Activated CD4-positive, CD25-positive, alpha-beta regulatory T cell treated with anti-CD3 and anti-CD28 coated beads, Interleukin-2, amount 50 U/mL, for 24 hours (primary cell): ENCODE data around the gene SUMO2.
"Not testable (repeated sequence)": the region's sequence is repeated elsewhere in the genome, so short reads cannot be mapped to it uniquely, and the experiment has no call there.

ENCODE experiments used
- ATAC-seq, 2 donors: fragments of 150-1000 bp; cut with Tn5 transposase; one replicate each; pipeline ENCODE4 v1.10.0; 2021; ENCODE audit warnings: mild to moderate bottlenecking in 1 of 2, moderate library complexity in 1 of 2

SUMO2 gene

DNA sequence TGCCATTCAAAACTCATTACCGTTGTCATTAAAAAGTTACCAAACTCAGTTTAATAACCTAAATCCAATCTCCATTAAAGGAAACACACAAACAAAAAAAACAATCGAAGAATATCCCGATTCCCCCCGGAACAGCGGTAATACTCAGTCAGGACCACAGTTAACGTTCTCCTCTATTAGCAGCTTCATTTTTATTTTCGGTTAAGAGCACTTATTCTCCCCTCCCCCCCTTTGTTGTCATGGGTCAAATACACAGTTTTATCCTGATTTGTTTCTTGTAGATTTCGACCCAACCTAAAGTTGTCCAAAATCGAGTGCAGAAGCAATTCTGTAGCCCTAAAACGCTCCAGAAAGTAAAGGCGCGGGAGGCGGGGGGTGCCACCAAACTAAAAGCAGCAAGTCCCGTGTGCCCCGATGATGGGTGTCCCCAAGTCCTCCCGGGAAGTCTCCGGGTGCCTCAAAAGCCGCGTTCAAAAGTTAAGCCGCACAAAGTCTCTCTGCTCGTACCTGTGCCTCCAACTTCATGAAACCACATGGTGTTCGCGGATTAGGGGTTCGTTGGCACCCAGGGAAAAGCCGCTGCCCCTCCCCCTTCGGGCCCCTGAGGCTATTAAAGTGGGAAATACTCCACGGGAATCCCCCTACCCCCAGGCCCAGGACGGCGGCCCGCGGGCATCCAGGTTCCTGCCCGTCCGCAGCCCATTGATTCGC is 996 bp downstream of the SUMO2 start:
- no peak for ATAC-seq

DNA sequence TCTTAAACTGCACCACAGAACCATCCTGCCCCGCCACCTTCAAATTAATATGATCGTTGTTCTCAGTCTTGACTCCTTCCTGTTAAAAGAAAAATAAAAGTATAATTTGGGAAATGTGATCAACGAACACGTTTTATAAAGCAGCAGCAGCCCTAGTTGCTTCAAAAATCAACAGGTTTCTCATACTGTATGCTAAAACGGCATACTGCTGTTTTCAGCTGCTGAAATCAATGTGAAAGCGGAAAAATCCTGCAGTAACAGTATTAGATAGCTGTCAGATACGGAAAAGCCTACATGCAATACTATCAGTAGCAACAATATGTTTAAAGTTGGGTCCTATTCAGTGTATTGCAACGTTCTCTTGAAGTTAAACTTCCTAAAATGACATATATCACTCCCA is 1.6 kb downstream of the SUMO2 start:
- ATAC-seq, result no peak

DNA sequence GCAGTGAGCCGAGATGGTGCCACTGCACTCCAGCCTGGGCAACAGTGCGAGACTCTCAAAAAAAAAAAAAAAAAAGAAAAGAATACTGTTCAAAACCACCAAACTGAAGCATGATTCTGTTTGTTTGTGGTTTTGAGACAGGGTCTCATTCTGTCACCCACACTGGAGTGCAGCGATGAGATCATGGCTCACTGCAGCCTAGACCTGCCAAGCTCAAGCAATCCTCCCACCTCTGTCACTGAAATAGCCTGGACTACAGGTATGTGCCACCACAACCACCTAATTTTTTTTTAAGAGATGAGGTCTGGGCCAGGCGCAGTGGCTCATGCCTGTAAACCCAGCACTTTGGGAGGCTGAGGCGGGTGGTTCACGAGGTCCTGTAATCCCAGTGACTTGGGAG is 4.3 kb downstream of the SUMO2 start:
- ATAC-seq, result no peak

DNA sequence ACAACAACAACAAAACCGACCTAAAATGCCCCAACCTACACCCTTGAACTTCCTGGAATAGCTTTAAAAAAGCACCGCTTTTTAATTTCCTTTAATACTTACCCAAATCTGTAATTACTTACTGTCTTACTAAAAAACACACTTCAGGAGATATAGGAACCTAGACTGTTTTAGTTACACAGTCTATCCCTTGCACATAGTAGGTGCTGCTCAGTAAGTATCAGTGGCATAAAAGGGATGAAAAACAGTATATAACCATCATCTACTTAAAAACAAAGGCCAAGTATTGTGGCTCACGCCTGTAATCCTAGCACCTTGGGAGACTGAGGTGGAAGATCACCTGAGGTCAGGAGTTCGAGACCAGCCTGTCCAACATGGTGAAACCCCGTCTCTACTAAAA is 6.1 kb downstream of the SUMO2 start:
- ATAC-seq, result no peak

DNA sequence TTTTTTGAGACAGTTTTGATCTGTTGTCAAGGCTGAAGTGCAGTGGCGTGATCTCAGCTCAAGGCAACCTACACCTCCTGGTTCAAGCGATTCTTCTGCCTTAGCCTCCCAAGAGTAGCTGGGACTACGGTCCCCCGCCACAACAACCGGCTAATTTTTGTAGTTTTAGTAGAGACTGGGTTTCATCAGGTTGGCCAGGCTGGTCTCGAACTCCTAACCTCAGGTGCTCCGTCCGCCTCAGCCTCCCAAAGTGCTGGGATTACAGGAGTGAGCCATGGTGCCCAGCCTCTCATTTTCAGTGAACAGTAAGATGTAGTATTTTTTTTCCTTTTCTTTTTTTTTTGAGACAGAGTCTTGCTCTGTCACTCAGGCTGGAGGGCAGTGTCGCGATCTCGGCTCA is 7.8 kb downstream of the SUMO2 start:
- no peak for ATAC-seq

DNA sequence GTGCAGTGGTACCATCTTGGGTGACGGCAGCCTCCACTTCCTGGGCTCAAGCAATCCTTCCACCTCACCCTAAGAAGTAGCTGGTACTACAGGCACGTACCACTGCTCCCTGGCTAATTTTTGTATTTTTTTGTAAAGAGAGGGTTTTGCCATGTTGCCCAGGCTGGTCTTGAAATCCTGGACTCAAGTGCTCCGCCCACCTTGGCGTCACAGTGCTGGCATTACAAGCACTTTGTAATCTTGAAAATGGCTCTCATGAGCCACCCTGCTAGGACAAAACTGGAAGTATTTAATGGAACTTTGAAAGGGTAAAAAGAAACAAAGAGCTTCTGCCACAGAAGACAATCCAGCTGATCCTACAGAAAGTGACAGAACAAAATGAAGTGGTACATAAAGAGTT is 9.2 kb downstream of the SUMO2 start:
- ATAC-seq, result no peak

DNA sequence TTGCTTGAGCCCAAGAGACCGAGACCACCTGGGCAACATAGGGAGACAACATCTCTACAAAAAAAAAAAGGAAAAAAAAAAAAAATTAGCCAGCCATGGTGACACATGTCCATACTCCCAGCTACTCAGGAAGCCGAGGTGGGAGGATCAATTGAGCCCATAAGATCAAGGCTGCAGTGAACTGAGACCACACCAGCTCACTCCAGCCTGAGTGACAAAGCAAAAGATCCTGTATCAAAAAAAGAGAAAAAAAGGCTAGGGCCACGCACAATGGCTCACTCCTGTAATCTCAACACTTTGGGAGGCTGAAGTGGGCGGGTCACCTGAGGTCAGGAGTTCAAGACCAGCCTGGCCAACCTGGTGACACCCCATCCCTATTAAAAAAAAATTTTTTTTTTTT is 13.8 kb downstream of the SUMO2 start:
- ATAC-seq, result no peak

DNA sequence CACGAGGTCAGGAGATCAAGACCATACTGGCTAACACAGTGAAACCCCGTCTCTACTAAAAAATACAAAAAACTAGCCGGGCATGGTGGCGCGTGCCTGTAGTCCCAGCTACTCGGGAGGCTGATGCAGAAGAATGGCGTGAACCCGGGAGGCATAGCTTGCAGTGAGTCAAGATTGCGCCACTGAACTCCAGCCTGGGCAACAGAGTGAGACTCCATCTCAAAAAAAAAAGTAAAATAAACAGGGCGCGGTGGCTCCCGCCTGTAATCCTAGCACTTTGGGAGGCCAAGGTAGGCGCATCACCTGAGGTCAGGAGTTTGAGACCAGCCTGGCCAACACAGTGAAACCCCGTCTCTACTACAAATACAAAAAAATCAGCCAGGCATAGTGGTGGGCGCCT is 18.2 kb downstream of the SUMO2 start:
- ATAC-seq, result not testable (repeated sequence)

DNA sequence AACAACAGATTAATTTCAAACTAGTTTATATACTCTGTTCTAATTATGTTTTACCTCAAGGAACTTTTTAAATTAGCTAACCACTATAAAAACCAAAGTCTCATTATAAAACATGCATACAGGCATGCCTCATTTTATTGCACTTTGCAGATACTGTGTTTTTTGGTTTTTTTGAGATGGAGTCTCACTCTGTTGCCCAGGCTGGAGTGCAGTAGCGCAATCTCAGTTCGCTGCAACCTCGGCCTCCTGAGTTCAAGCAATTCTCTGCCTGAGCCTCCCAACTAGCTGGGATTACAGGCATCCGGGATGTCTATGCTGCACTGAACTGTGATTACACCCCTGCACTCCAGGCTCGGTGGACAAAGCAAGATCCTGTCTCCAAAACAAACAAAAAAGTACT is 19.7 kb downstream of the SUMO2 start:
- no peak for ATAC-seq

DNA sequence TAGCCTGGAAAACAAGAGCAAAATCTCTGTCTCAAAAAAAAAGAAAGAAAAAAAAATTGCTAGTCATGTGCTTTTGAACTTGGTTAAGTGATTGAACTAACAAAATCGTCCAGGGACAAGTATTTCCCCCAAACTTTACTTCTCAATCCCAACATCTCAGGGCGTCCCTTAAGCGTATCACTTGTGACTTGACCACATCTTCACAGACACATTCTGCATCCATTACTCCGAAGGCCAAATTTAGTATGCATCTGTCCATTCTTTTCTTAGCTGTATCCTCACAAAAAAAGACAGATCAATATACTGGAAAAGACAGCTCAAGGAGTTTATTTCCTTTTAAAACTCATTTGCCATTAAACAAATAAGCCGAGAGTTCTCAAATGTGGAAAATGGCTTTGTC is 22.5 kb downstream of the SUMO2 start:
- no peak for ATAC-seq

DNA sequence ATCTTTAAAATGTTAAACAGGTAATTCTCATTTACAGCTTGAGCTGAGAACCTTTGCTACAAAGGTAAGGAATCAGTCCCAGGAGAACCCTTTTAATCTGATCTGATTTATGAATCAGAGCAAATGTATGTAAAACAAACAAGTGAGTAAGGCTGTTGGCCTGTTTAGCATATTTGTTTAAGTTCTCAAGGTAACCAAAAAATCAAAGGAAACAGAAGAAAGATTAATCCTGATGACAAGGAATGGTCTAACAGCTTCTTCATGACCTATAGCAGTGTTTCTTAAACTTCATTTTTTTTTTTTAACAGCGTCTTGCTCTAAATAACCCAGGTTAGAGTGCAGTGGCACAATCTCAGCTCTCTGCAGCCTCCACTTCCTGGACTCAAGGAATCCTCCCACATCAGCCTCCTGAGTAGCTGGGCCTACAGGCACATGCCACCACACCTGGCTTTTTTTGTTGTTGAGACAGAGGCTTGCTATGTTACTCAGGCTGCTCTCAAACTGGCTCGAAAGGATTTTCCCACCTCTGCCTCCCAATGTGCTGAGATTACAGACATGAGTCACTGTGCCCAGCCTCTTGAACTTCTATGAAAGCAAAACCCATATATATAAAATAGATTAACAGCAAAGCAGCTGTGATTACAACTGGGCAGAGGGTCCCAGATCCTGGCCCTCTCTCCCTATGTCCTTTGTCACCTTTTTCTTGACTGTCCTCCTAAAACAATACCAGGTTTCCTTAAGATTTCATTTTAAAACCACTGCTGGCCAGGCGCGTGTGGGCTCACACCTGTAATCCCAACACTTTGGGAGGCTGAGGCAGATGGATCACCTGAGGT is 23.3 kb downstream of the SUMO2 start:
- ATAC-seq, result no peak

DNA sequence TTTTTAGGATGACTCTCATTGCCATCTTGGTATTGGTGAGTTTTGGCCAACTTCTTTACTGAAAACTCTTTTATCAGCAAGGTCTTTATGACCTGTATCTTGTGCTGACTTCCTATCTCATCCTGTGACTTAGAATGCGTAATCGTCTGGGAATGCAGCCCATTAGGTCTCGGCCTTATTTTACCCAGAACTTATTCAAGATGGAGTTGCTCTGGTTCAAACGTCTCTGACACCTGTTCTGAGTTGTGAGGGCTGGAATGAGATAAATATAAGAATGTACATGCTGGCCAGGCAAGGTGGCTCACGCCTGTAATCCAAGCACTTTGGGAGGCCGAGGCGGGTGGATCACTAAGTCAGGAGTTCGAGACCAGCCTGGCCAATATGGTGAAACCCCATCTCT is 24.3 kb downstream of the SUMO2 start:
- ATAC-seq, result not testable (repeated sequence)

DNA sequence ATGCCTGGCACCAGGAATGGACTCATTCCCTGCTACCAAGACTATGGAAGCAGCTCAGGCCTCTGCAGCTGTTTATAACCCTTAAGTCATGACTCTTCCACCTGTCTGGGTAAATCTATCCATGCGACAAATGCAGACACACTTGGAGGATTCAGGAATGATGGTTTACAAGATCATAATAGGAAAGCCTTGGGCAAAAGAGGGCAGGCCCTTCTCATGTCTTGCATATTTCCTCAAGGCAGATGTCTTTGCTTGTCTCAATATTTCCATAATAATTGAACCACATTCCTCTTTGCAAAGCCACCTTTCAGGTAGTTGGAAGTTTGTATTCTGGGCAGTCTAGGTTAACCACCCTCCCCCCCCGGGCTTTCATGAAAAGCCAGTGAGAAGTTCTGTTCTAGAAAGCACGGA is 27.6 kb downstream of the SUMO2 start:
- no peak for ATAC-seq

DNA sequence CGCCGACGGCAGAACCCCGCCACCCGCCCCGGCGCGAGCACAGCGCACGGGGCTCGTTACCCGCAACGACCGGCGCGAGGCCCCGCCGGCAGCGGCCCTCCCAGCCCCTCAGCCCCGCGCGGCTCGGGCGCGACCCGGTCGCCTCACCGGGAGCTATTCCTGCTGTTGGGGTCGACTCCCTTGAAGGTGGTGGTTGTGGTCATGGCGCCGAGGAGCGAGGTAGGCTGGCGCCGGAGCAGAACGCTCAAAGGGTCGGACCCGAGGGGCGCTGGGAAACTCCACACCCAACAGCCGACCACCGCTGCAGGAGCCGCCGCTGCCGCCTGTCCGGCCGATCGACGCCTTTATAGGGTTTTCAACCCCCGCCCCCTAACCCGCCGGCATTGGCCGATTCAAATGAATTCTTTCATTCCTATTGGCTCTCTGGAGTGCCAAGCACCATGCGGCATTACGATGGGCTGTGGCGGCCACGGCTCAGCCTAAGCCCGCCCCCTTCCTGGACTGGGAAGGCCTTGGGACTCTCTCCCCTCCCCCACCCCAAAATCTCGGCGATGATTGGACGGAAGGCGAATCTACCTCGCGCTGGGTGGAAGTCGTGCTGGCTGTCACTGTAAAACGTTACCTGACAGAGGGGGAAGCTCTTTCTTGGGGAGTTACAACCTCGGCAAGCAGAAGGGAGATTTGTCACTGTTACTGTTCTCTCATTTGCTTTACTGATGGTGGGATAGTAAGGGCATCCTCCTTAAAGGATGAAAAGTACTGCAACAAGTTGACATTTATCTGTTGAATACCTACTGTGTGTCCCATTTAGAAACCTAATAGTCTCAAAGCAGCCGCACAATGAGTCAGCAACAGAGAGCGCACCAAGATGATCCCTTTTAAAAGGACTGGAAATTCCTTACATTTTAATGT is 28.3 kb downstream of the SUMO2 start, which contains the start of gene JPT1:
Gene JPT1 (minus strand): TSS at position 318 of the 912 bp plus-strand sequence. CDS start 115 bp downstream, at position 203.
- peak; percentile 98 to 99 for ATAC-seq

DNA sequence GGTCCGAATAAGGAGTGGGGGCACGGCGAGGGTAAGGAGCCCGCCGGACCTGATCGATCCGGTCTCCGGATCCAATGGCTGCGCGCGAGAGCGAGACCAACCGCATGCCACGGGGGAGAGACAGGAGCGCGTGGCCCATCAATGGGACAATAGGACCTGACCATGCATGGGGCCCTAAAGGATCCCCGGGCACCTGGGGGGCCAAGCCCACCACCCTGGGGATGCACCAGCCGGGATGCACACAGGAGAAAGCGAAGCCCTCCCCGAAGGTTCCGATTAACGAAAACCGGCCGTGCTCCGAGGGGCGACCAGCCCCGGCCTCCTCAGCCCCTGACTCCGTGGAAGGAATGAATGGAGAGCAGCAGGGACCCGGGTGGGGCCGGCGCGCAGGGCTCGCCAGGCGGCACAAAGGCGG is 29.0 kb downstream of the SUMO2 start:
- ATAC-seq, result peak in 1 of 2 donors; percentile 0

DNA sequence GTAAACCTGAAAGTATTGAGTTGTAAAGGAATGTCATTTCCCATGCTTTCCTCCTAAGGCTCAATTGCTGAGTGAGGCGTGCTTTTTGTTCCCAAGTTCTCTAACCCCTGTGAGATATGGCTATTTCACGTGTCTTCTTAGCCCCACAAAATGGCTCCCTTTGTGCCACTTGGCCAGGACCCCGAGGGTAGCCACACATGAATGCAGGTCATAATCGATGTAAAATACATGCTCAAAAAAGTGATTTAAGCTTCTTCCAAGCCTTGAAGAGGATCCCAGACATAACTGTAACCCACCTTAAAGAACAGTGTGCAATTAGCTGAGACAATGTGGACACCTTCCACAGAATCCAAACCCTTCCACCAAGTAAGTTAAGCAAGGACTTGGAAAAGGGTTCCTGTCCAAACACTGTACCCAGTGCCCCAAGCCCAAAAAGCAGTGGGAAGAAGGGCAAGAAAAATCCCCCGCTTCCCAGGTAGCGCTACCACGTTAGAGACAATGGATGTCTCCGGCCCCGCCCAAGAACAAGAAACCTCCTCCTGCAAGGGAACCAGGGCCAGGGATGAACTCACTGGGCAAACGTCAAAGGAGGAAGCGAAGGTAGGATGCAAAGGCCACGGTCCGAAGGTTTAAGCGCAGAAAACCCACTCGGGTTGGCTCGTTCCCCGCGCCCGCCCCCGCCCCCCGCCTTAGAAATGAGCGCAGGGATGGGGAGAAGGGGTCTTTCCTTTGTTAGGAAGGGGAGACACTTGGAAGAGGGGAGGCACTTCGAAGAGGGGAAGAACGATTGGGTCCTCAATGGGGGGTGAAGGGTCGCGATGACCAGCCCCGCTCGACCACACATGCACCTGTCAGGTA is 29.6 kb downstream of the SUMO2 start:
- ATAC-seq, result no peak

DNA sequence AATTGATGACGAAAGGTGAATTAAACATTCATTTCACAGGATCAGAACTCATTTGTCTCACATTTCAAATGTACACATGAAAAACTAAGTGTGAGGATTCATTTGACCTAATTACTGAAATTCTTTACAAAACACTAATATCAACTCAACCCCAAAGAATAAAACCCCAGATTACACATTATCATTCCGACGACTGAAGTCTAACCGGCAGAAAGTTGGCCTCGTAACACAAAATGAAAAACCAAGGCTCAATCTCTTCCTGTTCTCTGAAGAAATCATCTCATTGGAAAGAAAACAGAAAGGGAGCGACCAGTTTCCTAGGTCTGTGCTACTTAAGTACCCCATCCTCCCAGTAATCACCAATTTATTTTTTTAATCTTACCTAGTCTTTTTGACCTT is 30.2 kb downstream of the SUMO2 start:
- no peak for ATAC-seq

DNA sequence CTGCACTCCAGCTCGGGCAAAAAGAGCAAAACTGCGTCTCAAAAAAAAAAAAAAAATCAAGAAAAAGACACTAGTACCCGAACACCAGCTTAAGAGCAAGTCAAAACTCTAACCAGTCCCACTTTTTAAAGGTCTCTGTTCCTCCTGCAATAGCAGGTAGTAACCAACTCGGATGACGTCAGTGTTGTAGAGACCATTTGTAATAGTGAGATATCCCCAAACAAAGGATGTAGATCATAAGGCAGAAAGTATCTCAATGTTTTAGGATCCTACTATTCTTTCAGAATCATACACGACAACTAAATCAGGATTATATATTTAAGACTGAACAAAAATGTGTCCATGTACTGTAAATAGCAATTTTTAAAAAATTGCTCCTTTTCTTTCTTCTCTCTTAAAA is 30.8 kb downstream of the SUMO2 start:
- ATAC-seq, result no peak

DNA sequence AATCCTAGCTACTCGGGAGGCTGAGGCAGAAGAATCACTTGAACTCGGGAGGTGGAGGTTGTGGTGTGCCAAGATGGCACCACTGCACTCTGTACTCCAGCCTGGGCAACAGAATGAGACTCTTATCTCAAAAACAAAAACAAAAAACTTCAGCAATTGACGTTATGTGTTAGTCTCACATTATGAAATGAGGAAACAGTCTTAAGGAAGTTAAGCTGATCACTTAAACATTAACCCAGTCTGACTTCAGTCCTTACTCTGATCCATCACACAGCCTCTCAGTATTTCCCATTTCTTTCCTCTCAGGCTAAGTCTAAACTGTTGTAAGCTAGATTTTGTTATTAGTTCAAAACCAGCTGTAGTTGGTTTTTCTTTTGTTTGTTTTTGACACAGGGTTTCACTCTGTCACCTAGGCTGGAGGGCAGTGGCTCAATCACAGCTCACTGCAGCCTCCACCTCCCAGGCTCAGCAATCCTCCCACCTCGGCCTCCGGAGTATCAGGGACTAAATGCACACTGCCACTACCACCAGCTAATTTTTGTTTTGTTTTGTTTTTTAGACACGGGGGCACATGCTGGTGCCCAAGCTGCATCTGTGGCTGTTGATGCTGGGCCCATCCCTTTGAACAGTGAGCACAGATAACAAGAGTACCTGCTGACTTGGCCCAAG is 34.7 kb downstream of the SUMO2 start:
- no peak for ATAC-seq

DNA sequence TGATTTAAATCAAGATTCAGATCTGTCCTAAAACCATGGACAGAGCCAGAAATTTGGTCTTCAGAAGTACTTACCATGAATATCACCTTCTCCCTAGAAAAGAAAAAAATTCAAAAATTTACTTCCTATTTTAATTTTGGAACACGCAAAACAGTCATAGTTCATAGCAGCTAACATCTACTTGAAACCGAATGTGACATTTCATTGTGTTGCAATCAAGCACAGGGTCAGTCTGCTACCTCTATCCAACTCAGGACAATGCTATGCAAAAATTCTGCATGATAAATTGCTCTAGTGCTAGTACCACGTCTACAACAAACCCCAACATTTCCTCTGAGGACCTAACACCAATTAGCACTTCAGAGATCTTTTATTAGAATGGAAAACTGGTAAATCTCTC is 36.2 kb downstream of the SUMO2 start:
- no peak for ATAC-seq

DNA sequence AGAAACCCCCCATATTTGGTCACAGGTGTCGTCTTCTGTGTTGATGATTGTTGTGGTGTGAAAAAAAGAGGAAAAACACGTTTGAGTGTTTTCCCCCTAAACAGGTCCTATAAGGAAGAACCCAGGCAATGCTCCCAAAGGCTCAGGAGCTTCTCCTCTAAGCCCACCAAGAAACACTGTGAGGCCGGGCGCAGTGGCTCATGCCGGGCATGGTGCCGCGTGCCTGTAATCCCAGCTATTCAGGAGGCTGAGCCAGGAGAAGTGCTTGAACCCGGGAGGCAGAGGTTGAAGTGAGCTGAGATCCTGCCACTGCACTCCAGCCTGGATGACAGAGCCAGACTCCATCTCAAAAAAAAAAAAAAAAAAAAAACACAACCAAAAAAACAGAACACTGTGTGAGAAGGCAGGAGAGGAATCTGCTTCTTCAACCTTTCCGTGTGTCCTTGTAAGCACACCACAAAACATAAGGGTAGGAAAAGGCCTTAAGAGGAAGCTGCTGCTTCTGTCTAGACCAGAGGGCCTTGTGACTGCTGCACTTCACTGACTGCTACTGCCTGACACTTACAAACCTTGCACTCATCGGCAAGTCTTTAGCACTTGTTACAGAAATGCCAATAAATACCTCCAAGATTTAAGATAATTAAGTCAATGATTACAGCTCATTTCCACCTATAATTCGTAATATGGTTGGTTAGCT is 37.8 kb downstream of the SUMO2 start:
- no peak for ATAC-seq
